WTC11 (cell line): ENCODE results near the gene TTC39C. TPM values are rescaled to one million over a fixed set of nuclear protein-coding genes. Genes with fewer than 3 reads are reported as not detected.

ENCODE experiments used
- ATAC-seq: fragments of 200-7000 bp; cut with Tn5 transposase; 2 replicates; pipeline ENCODE4 v1.10.0; 2021; ENCODE audit warnings: mild to moderate bottlenecking, moderate library complexity
- CTCF ChIA-PET: fragments of 300-600 bp; sonication (Branson Sonifier 250); formaldehyde crosslinking; loops from one replicate; lab custom pipeline; 2021; ENCODE audit warnings: antibody characterized with exemption; lab: Charles Lee
- POLR2A ChIA-PET: fragments of 350-600 bp; sonication (Branson Sonifier 250); formaldehyde crosslinking; loops from one replicate; lab custom pipeline; 2021; ENCODE audit warnings: antibody characterized with exemption; lab: Charles Lee
- DNase-seq: peaks from one replicate; pipeline ENCODE4 v3.0.0; 2021; ENCODE audit warnings: low spot score
- H3K27ac Mint-ChIP-seq: 2 replicates; pipeline ENCODE4 v1.8.0; 2021; ENCODE audit warnings: mixed read lengths
- H3K27me3 Mint-ChIP-seq: 2 replicates; pipeline ENCODE4 v1.8.0; 2021; ENCODE audit warnings: low read depth, mild to moderate bottlenecking, moderate library complexity, mixed read lengths
- H3K36me3 Mint-ChIP-seq: 2 replicates; pipeline ENCODE4 v1.8.0; 2021; ENCODE audit warnings: mixed read lengths
- H3K4me1 Mint-ChIP-seq: 2 replicates; pipeline ENCODE4 v1.8.0; 2022; ENCODE audit warnings: mixed read lengths
- H3K4me3 Mint-ChIP-seq: 2 replicates; pipeline ENCODE4 v1.8.0; 2021; ENCODE audit warnings: mild to moderate bottlenecking, moderate library complexity, mixed read lengths
- H3K9me3 Mint-ChIP-seq: 2 replicates; pipeline ENCODE4 v1.8.0; 2021; ENCODE audit warnings: mixed read lengths
- CBFB ChIP-seq: sonication (generic); formaldehyde crosslinking; IDR thresholded peaks from 2 replicates; pipeline ENCODE4 v1.8.1; 2022; ENCODE audit warnings: mild to moderate bottlenecking, low read depth, missing genetic modification reagents
- FOXJ3 ChIP-seq: sonication (generic); formaldehyde crosslinking; IDR thresholded peaks from 2 replicates; pipeline ENCODE4 v1.9.0; 2021; ENCODE audit warnings: missing genetic modification reagents, mild to moderate bottlenecking, borderline replicate concordance
- FOXP1 ChIP-seq: sonication (generic); formaldehyde crosslinking; IDR thresholded peaks from 2 replicates; pipeline ENCODE4 v1.8.0; 2022; ENCODE audit warnings: missing genetic modification reagents, mild to moderate bottlenecking, moderate library complexity, borderline replicate concordance
- GTF2I ChIP-seq: fragments of 250-450 bp; sonication (Bioruptor Pico); conservative IDR thresholded peaks from 2 replicates; pipeline ENCODE4 v1.4.0; 2021; ENCODE audit warnings: mild to moderate bottlenecking
- HMGA2 ChIP-seq: fragments of 250-450 bp; sonication (Bioruptor Pico); IDR thresholded peaks from 2 replicates; pipeline ENCODE4 v1.4.0; 2021; ENCODE audit warnings: mild to moderate bottlenecking, moderate library complexity
- IRF2 ChIP-seq: sonication (generic); formaldehyde crosslinking; IDR thresholded peaks from 2 replicates; pipeline ENCODE4 v1.8.0; 2022; ENCODE audit warnings: low read depth, missing genetic modification reagents, borderline replicate concordance
- JAZF1 ChIP-seq: fragments of 250-450 bp; sonication (Bioruptor Pico); IDR thresholded peaks from 2 replicates; pipeline ENCODE4 v1.9.0; 2021; ENCODE audit warnings: moderate library complexity, mild to moderate bottlenecking, inconsistent platforms
- NR1H2 ChIP-seq: sonication (generic); formaldehyde crosslinking; IDR thresholded peaks from 2 replicates; pipeline ENCODE4 v1.9.0; 2021; ENCODE audit warnings: mild to moderate bottlenecking, moderate library complexity, missing genetic modification reagents
- SOX15 ChIP-seq: fragments of 250-450 bp; sonication (Bioruptor Pico); IDR thresholded peaks from 2 replicates; pipeline ENCODE4 v1.9.0; 2021; ENCODE audit warnings: mild to moderate bottlenecking
- TCF7 ChIP-seq: sonication (generic); formaldehyde crosslinking; IDR thresholded peaks from 2 replicates; pipeline ENCODE4 v1.8.0; 2022; ENCODE audit warnings: mild to moderate bottlenecking, low read depth, missing genetic modification reagents, moderate library complexity
- TEAD4 ChIP-seq: sonication (generic); formaldehyde crosslinking; IDR thresholded peaks from 2 replicates; pipeline ENCODE4 v1.8.0; 2022; ENCODE audit warnings: mild to moderate bottlenecking, missing genetic modification reagents
- TP53 ChIP-seq: sonication (generic); formaldehyde crosslinking; IDR thresholded peaks from 2 replicates; pipeline ENCODE4 v1.8.1; 2023; ENCODE audit warnings: mild to moderate bottlenecking, missing genetic modification reagents
- ZNF396 ChIP-seq: fragments of 250-450 bp; sonication (Bioruptor Pico); IDR thresholded peaks from 2 replicates; pipeline ENCODE4 v1.8.0; 2021; ENCODE audit warnings: mild to moderate bottlenecking, moderate library complexity, borderline replicate concordance
- ZNF416 ChIP-seq: fragments of 250-450 bp; sonication (Bioruptor Pico); IDR thresholded peaks from 2 replicates; pipeline ENCODE4 v1.9.0; 2021; ENCODE audit warnings: mild to moderate bottlenecking, inconsistent platforms
- ZNF671 ChIP-seq: fragments of 250-450 bp; sonication (Bioruptor Pico); IDR thresholded peaks from 2 replicates; pipeline ENCODE4 v1.8.0; 2021; ENCODE audit warnings: mild to moderate bottlenecking
- total RNA-seq: library from RNA; stranded (reverse); gene quantifications from 3 replicates; pipeline ENCODE4 v1.2.3, GENCODE V29; 2021
- TF ChIP-seq, protein P1 (sequence below): sonication (generic); formaldehyde crosslinking; IDR thresholded peaks from 2 replicates; pipeline ENCODE4 v1.8.0; 2022; ENCODE audit warnings: missing genetic modification reagents
- TF ChIP-seq, protein P2 (sequence below): sonication (generic); formaldehyde crosslinking; conservative IDR thresholded peaks from 2 replicates; pipeline ENCODE4 v1.8.1; 2022; ENCODE audit warnings: mild to moderate bottlenecking, missing genetic modification reagents
- TF ChIP-seq, protein P3 (sequence below): fragments of 250-450 bp; sonication (Bioruptor Pico); conservative IDR thresholded peaks from 2 replicates; pipeline ENCODE4 v1.9.0; 2021; ENCODE audit warnings: mild to moderate bottlenecking
- TF ChIP-seq, protein P4 (sequence below): fragments of 250-450 bp; sonication (Bioruptor Pico); IDR thresholded peaks from 2 replicates; pipeline ENCODE4 v2.1.2; 2022; ENCODE audit warnings: mild to moderate bottlenecking, moderate library complexity
- TF ChIP-seq, protein P5 (sequence below): sonication (generic); formaldehyde crosslinking; IDR thresholded peaks from 2 replicates; pipeline ENCODE4 v1.8.0; 2022; ENCODE audit warnings: mild to moderate bottlenecking, missing genetic modification reagents
- TF ChIP-seq, protein P6 (sequence below): fragments of 250-450 bp; sonication (Bioruptor Pico); IDR thresholded peaks from 2 replicates; pipeline ENCODE4 v1.8.0; 2021; ENCODE audit warnings: mild to moderate bottlenecking

The TTC39C gene
- total RNA-seq, 1 experiment from 2014 or later: 57.3 TPM

DNA sequence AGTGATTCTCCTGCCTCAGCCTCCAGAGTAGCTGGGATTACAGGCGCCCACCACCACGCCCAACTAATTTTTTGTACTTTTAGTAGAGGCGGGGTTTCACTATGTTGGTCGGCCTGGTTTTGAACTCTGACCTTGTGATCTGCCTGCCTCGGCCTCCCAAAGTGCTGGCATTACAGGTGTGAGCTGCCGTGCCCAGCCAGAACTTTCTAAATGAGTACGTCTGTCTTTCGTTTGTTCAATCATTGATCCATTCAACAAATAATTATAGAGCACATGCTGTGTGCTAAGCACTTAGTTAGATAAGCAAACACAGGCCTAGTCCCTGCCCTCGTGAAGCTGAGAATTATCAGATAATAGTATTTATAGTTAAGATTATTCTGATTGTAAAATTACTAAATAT, 56.5 kb downstream of the TTC39C start:
- H3K4me3 Mint-ChIP-seq: no peak overlapping the region
- ATAC-seq (no peak), DNase-seq (no peak)
- H3K4me1 Mint-ChIP-seq: no peaks in the 10 kb centered on the region
- no peak overlapping the region for H3K27ac Mint-ChIP-seq
- ChIA-PET POLR2A (no interaction called here), CTCF (interaction anchor here (1.2 kb wide), 1 partner anchor 41 kb away, joined by 4 read pairs; no protein-coding TSS in a partner anchor)
- H3K36me3 Mint-ChIP-seq: peaks cover 32% of the 10 kb centered on the region
- H3K27me3 Mint-ChIP-seq: no peaks in the 10 kb centered on the region
- H3K9me3 Mint-ChIP-seq: peaks cover 9% of the 10 kb centered on the region; the same call in 1 of the 2 replicates
- TF ChIP-seq TP53 (CRISPR knock-in tag) (no peak), FOXP1 (CRISPR knock-in tag) (no peak), ZNF396 (CRISPR knock-in tag) (no peak), SOX15 (CRISPR knock-in tag) (no peak), HMGA2 (CRISPR knock-in tag) (no peak)
- TF ChIP-seq, protein P1, sequence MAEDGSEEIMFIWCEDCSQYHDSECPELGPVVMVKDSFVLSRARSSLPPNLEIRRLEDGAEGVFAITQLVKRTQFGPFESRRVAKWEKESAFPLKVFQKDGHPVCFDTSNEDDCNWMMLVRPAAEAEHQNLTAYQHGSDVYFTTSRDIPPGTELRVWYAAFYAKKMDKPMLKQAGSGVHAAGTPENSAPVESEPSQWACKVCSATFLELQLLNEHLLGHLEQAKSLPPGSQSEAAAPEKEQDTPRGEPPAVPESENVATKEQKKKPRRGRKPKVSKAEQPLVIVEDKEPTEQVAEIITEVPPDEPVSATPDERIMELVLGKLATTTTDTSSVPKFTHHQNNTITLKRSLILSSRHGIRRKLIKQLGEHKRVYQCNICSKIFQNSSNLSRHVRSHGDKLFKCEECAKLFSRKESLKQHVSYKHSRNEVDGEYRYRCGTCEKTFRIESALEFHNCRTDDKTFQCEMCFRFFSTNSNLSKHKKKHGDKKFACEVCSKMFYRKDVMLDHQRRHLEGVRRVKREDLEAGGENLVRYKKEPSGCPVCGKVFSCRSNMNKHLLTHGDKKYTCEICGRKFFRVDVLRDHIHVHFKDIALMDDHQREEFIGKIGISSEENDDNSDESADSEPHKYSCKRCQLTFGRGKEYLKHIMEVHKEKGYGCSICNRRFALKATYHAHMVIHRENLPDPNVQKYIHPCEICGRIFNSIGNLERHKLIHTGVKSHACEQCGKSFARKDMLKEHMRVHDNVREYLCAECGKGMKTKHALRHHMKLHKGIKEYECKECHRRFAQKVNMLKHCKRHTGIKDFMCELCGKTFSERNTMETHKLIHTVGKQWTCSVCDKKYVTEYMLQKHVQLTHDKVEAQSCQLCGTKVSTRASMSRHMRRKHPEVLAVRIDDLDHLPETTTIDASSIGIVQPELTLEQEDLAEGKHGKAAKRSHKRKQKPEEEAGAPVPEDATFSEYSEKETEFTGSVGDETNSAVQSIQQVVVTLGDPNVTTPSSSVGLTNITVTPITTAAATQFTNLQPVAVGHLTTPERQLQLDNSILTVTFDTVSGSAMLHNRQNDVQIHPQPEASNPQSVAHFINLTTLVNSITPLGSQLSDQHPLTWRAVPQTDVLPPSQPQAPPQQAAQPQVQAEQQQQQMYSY (CRISPR knock-in tag): no peak
- TF ChIP-seq, protein P2, sequence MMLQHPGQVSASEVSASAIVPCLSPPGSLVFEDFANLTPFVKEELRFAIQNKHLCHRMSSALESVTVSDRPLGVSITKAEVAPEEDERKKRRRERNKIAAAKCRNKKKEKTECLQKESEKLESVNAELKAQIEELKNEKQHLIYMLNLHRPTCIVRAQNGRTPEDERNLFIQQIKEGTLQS (CRISPR knock-in tag): no peak

DNA sequence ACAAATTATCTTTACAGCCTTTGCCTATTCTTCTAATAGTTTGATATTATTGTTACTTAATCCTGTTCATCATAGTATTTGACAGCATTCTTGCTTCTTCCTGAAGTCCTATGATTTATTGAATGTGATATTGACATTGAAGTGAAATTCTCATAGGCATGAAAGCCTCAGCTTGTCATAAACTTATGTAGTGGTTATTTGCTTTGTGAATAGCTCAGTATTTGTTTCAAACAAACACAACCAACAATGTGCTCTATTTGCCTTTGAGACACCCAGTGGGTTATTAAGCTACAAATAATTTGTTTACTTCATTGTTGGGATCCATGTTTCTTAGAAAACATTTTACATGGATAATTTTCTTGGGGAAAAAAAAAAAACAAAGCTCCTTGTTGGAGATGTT, 57.2 kb downstream of the TTC39C start:
- Mint-ChIP-seq H3K36me3 (peaks cover 28% of the 10 kb centered on the region), H3K27ac (no peak overlapping the region), H3K27me3 (no peaks in the 10 kb centered on the region), H3K4me3 (no peak overlapping the region), H3K4me1 (peaks cover 5% of the 10 kb centered on the region; the same call in 1 of the 2 replicates), H3K9me3 (peaks cover 9% of the 10 kb centered on the region; the same call in 1 of the 2 replicates)
- CTCF ChIA-PET: no interaction called here
- no peak for DNase-seq
- no peak for ATAC-seq
- POLR2A ChIA-PET: interaction anchor here (0.6 kb wide), 1 partner anchor 636 kb away, joined by 9 read pairs; no protein-coding TSS in a partner anchor
- TF ChIP-seq, protein P3, sequence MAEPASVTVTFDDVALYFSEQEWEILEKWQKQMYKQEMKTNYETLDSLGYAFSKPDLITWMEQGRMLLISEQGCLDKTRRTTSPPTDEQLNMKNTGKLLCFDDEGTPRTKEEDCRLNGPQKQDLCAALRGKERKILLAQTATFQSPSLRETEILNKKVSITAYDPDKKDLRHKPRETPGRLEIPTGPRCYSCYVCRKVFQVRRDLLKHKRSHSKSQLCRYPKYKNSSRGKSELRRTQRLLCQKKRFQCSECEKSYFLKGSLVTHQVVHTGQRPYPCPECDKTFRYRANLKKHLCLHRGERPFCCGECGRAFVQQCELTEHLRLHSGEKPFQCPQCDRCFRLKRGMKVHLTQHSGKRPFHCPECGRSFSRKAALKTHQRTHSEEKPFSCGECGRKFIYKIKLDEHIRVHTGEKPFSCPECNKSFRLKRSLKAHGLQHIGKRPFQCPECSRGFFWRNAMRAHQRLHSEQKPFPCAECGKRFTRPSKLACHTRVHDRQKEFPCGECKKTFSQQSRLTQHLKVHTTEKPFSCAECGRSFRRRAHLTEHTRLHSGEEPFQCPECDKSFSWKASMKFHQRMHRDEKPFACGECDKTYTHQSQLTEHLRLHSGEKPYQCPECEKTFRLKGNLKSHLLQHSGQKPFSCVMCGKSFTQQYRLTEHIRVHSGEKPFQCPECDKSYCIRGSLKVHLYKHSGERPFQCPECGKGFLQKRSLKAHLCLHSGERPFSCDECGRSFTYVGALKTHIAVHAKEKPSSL (CRISPR knock-in tag): no peak
- TF ChIP-seq TCF7 (CRISPR knock-in tag) (no peak), GTF2I (no peak), TEAD4 (CRISPR knock-in tag) (no peak), IRF2 (CRISPR knock-in tag) (no peak), CBFB (CRISPR knock-in tag) (no peak), FOXJ3 (CRISPR knock-in tag) (no peak), ZNF416 (no peak), NR1H2 (CRISPR knock-in tag) (no peak), JAZF1 (CRISPR knock-in tag) (no peak), ZNF671 (CRISPR knock-in tag) (no peak)
- TF ChIP-seq, protein P4, sequence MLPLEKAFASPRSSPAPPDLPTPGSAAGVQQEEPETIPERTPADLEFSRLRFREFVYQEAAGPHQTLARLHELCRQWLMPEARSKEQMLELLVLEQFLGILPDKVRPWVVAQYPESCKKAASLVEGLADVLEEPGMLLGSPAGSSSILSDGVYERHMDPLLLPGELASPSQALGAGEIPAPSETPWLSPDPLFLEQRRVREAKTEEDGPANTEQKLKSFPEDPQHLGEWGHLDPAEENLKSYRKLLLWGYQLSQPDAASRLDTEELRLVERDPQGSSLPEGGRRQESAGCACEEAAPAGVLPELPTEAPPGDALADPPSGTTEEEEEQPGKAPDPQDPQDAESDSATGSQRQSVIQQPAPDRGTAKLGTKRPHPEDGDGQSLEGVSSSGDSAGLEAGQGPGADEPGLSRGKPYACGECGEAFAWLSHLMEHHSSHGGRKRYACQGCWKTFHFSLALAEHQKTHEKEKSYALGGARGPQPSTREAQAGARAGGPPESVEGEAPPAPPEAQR (CRISPR knock-in tag): no peak
- TF ChIP-seq, protein P5, sequence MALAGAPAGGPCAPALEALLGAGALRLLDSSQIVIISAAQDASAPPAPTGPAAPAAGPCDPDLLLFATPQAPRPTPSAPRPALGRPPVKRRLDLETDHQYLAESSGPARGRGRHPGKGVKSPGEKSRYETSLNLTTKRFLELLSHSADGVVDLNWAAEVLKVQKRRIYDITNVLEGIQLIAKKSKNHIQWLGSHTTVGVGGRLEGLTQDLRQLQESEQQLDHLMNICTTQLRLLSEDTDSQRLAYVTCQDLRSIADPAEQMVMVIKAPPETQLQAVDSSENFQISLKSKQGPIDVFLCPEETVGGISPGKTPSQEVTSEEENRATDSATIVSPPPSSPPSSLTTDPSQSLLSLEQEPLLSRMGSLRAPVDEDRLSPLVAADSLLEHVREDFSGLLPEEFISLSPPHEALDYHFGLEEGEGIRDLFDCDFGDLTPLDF (CRISPR knock-in tag): no peak
- TF ChIP-seq, protein P6, sequence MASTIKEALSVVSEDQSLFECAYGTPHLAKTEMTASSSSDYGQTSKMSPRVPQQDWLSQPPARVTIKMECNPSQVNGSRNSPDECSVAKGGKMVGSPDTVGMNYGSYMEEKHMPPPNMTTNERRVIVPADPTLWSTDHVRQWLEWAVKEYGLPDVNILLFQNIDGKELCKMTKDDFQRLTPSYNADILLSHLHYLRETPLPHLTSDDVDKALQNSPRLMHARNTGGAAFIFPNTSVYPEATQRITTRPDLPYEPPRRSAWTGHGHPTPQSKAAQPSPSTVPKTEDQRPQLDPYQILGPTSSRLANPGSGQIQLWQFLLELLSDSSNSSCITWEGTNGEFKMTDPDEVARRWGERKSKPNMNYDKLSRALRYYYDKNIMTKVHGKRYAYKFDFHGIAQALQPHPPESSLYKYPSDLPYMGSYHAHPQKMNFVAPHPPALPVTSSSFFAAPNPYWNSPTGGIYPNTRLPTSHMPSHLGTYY (CRISPR knock-in tag): no peak
